H1 (cell line): ENCODE data around the gene LRRC23. TPM values are rescaled to one million over a fixed set of nuclear protein-coding genes. Genes with fewer than 3 reads are reported as not detected.

Experiments used
- CTCF ChIA-PET: fragments of 300-600 bp; sonication (Branson Sonifier 250); formaldehyde crosslinking; loops from one replicate; lab custom pipeline; 2021; ENCODE audit not compliant: partially characterized antibody; lab: Charles Lee
- POLR2A ChIA-PET: fragments of 300-600 bp; sonication (Branson Sonifier 250); formaldehyde crosslinking; loops from one replicate; lab custom pipeline; 2021; ENCODE audit warnings: inconsistent platforms; ENCODE audit not compliant: partially characterized antibody; lab: Charles Lee
- DNase-seq, 2 experiments: peaks; one replicate each; pipeline versions ENCODE4 v3.0.0 to v3.0.0-alpha.2; 2010 to 2022; ENCODE audit warnings: low spot score in 2 of 2, low read depth in 1 of 2, mixed read lengths in 1 of 2
- FAIRE-seq: peaks from 2 replicates; lab custom pipeline; 2011; peaks lifted over from hg19 to GRCh38; lab: Jason Lieb, UNC
- H2AFZ ChIP-seq: 2 replicates; pipeline ENCODE4 v1.8.1; 2012; ENCODE audit warnings: low read length, inconsistent platforms
- H2AK5ac ChIP-seq: 2 replicates; pipeline ENCODE4 v1.6.1; 2013; ENCODE audit warnings: low read depth, low read length
- H2BK120ac ChIP-seq: replicated peaks from 2 replicates; pipeline ENCODE3; 2013; ENCODE audit warnings: low read depth, low read length, inconsistent platforms
- H2BK12ac ChIP-seq: 2 replicates; pipeline ENCODE4 v1.6.1; 2013; ENCODE audit warnings: low read depth, low read length
- H2BK15ac ChIP-seq: 2 replicates; pipeline ENCODE4 v1.6.1; 2013; ENCODE audit warnings: low read length
- H2BK20ac ChIP-seq: 2 replicates; pipeline ENCODE4 v1.6.1; 2013; ENCODE audit warnings: low read length
- H2BK5ac ChIP-seq: 2 replicates; pipeline ENCODE4 v1.6.1; 2013; ENCODE audit warnings: low read depth, low read length
- H3K14ac ChIP-seq: 2 replicates; pipeline ENCODE4 v1.6.1; 2013; ENCODE audit warnings: inconsistent platforms; ENCODE audit not compliant: insufficient read length
- H3K18ac ChIP-seq: 2 replicates; pipeline ENCODE4 v1.6.1; 2013; ENCODE audit warnings: low read length; ENCODE audit errors: extremely low read depth
- H3K23ac ChIP-seq: 2 replicates; pipeline ENCODE4 v1.6.1; 2013; ENCODE audit warnings: inconsistent platforms; ENCODE audit not compliant: insufficient read length
- H3K23me2 ChIP-seq: 2 replicates; pipeline ENCODE4 v1.6.1; 2013; ENCODE audit warnings: low read depth, low read length
- H3K27ac ChIP-seq: 2 replicates; pipeline ENCODE4 v1.6.1; 2011; ENCODE audit warnings: low read depth, low read length, inconsistent platforms
- H3K27me3 ChIP-seq, 4 experiments: replicated peaks in 1 of 4; 1 replicate in 1 of 4; 2 replicates in 3 of 4; pipeline versions ENCODE4 v1.6.1 to v1.8.1; 2011 to 2013; ENCODE audit warnings: low read length in 3 of 4, mild to moderate bottlenecking in 3 of 4, inconsistent platforms in 2 of 4, mixed read lengths in 2 of 4, moderate library complexity in 1 of 4; ENCODE audit not compliant: control insufficient read depth in 3 of 4, insufficient read depth in 3 of 4; ENCODE audit errors: extremely low read depth in 1 of 4
- H3K36me3 ChIP-seq, 4 experiments: 2 replicates each; pipeline versions ENCODE4 v1.6.1 to v1.8.1; 2011 to 2013; ENCODE audit warnings: mild to moderate bottlenecking in 4 of 4, low read length in 3 of 4, moderate library complexity in 2 of 4, control low read depth in 1 of 4, inconsistent platforms in 1 of 4; ENCODE audit not compliant: insufficient read depth in 4 of 4, control insufficient read depth in 2 of 4
- H3K4ac ChIP-seq: replicated peaks from 2 replicates; pipeline ENCODE3; 2013; ENCODE audit warnings: low read length, low read depth, mixed read lengths, inconsistent platforms; ENCODE audit not compliant: insufficient read length
- H3K4me1 ChIP-seq, 4 experiments: replicated peaks in 1 of 4; 1 replicate in 1 of 4; 2 replicates in 3 of 4; pipeline versions ENCODE4 v1.6.1 to v1.8.1; 2011 to 2013; ENCODE audit warnings: low read length in 3 of 4, inconsistent platforms in 2 of 4, mixed read lengths in 1 of 4; ENCODE audit not compliant: insufficient read depth in 4 of 4, control insufficient read depth in 3 of 4
- H3K4me2 ChIP-seq, 2 experiments: 2 replicates each; pipeline versions ENCODE4 v1.6.1 to v1.8.1; 2011 to 2013; ENCODE audit warnings: low read depth in 2 of 2, low read length in 2 of 2, control low read depth in 1 of 2, inconsistent platforms in 1 of 2, mild to moderate bottlenecking in 1 of 2; ENCODE audit not compliant: insufficient read depth in 1 of 2
- H3K4me3 ChIP-seq, 4 experiments: fragments of 200-600, 300-600 bp in 1 of 4; sonication (generic), shearing (Covaris generic), sonication (Bioruptor Twin) in 1 of 4; 2 replicates each; pipeline versions ENCODE4 v1.5.1 to v1.8.1; 2011 to 2016; ENCODE audit warnings: low read length in 4 of 4, low read depth in 3 of 4, control low read depth in 2 of 4, inconsistent platforms in 2 of 4, mild to moderate bottlenecking in 2 of 4, mixed read lengths in 1 of 4, moderate library complexity in 1 of 4; ENCODE audit not compliant: insufficient read depth in 2 of 4; ENCODE audit errors: extremely low read depth in 1 of 4
- H3K56ac ChIP-seq: replicated peaks from 2 replicates; pipeline ENCODE3; 2013; ENCODE audit warnings: low read depth, mild to moderate bottlenecking, mixed read lengths, low read length, inconsistent platforms; ENCODE audit not compliant: insufficient read length
- H3K79me1 ChIP-seq: 2 replicates; pipeline ENCODE4 v1.6.1; 2013; ENCODE audit warnings: low read depth, low read length, control low read depth
- H3K79me2 ChIP-seq, 2 experiments: 2 replicates each; pipeline versions ENCODE4 v1.6.1 to v1.8.1; 2012 to 2013; ENCODE audit warnings: low read length in 2 of 2, mild to moderate bottlenecking in 2 of 2, inconsistent platforms in 1 of 2; ENCODE audit not compliant: insufficient read depth in 2 of 2, control insufficient read depth in 1 of 2
- H3K9ac ChIP-seq, 4 experiments: replicated peaks in 1 of 4; 1 replicate in 1 of 4; 2 replicates in 3 of 4; pipeline versions ENCODE4 v1.6.1 to v1.8.1; 2011 to 2013; ENCODE audit warnings: low read depth in 3 of 4, low read length in 3 of 4, control low read depth in 2 of 4, mild to moderate bottlenecking in 2 of 4, moderate library complexity in 2 of 4, inconsistent platforms in 1 of 4; ENCODE audit errors: extremely low read depth in 1 of 4
- H3K9me3 ChIP-seq, 2 experiments: 2 replicates each; pipeline versions ENCODE4 v1.6.1 to v1.8.1; 2012 to 2013; ENCODE audit warnings: mild to moderate bottlenecking in 2 of 2, moderate library complexity in 2 of 2, control low read depth in 1 of 2, inconsistent platforms in 1 of 2, low read depth in 1 of 2, low read length in 1 of 2, mixed read lengths in 1 of 2; ENCODE audit not compliant: insufficient read depth in 2 of 2
- H4K20me1 ChIP-seq, 2 experiments: replicated peaks in 1 of 2; 2 replicates each; pipeline versions ENCODE3 to v1.8.1; 2011 to 2013; ENCODE audit warnings: inconsistent platforms in 2 of 2, low read length in 2 of 2, mild to moderate bottlenecking in 1 of 2; ENCODE audit not compliant: insufficient read depth in 2 of 2, control insufficient read depth in 1 of 2
- H4K5ac ChIP-seq: 2 replicates; pipeline ENCODE4 v1.6.1; 2013; ENCODE audit warnings: low read length, low read depth, mixed read lengths, inconsistent platforms; ENCODE audit not compliant: insufficient read length
- H4K8ac ChIP-seq: 2 replicates; pipeline ENCODE4 v1.8.0; 2013; ENCODE audit warnings: mild to moderate bottlenecking, moderate library complexity, low read length, inconsistent platforms; ENCODE audit not compliant: insufficient read depth; ENCODE audit errors: extremely low read depth
- H4K91ac ChIP-seq: replicated peaks from 2 replicates; pipeline ENCODE3; 2013; ENCODE audit warnings: low read length, mixed read lengths, inconsistent platforms; ENCODE audit not compliant: insufficient read length
- CHD1 ChIP-seq: IDR thresholded peaks from 2 replicates; pipeline ENCODE4 v1.6.1; 2012; ENCODE audit warnings: low read depth, low read length, improper control_type of control experiment
- FOSL1 ChIP-seq: IDR thresholded peaks from 2 replicates; pipeline ENCODE4 v1.6.1; 2011; ENCODE audit warnings: mild to moderate bottlenecking, low read depth, low read length, moderate library complexity; ENCODE audit not compliant: insufficient read depth
- KDM4A ChIP-seq: IDR thresholded peaks from one replicate; pipeline ENCODE4 v1.7.1; 2012; ENCODE audit warnings: low read depth, mild to moderate bottlenecking, moderate library complexity, low read length, inconsistent platforms; ENCODE audit not compliant: severe bottlenecking
- KDM5A ChIP-seq: fragments of 200-600 bp; IDR thresholded peaks from 2 replicates; pipeline ENCODE4 v1.7.1; 2012; ENCODE audit warnings: mild to moderate bottlenecking, low read length, inconsistent platforms, mixed read lengths
- RAD21 ChIP-seq, 2 experiments: IDR thresholded peaks in 1 of 2; conservative IDR thresholded peaks in 1 of 2; 2 replicates each; pipeline ENCODE4 v1.6.1; 2011; ENCODE audit warnings: low read depth in 2 of 2, low read length in 2 of 2, improper control_type of control experiment in 1 of 2, inconsistent platforms in 1 of 2, mild to moderate bottlenecking in 1 of 2, moderate library complexity in 1 of 2
- SP4 ChIP-seq: IDR thresholded peaks from 2 replicates; pipeline ENCODE4 v1.6.1; 2012; ENCODE audit warnings: low read length, inconsistent platforms
- ZNF274 ChIP-seq: IDR thresholded peaks from 2 replicates; pipeline ENCODE4 v1.7.0; 2012; ENCODE audit warnings: low read length, borderline replicate concordance; ENCODE audit errors: extremely low read depth
- WGBS, 2 experiments: shearing (Covaris generic) in 1 of 2; methylation state at CpG; one replicate each; pipeline versions ENCODE4 v1.1.6 to v1.1.7; 2013 to 2015; ENCODE audit warnings: low lambda C conversion rate in 2 of 2, mixed read lengths in 2 of 2, inconsistent platforms in 1 of 2, low coverage in 1 of 2, missing lambda C conversion rate in 1 of 2; ENCODE audit not compliant: insufficient replicate concordance in 2 of 2, insufficient coverage in 1 of 2, insufficient read length in 1 of 2; ENCODE audit errors: extremely low coverage in 1 of 2, missing lambda C conversion rate in 1 of 2; 5-methylcytosine and 5-hydroxymethylcytosine counted together
- polyA plus RNA-seq, 7 experiments: library from polyadenylated mRNA; depleted of rRNA in 3 of 7; stranded (reverse) in 5 of 7; unstranded in 2 of 7; fragments of >200 nt in 5 of 7; fragments of 200-250 nt in 2 of 7; gene quantifications; 1 replicate in 5 of 7; 2 replicates in 1 of 7; 4 replicates in 1 of 7; pipeline versions ENCODE4 v1.2.1 to v1.2.3, GENCODE V29; 2011 to 2013; ENCODE audit warnings: missing spikeins in 2 of 7, mixed read lengths in 2 of 7
- total RNA-seq: library from RNA; stranded (reverse); fragmentation: NEBNext Ultra II Directional; extraction: Animal tissue kit (Norgen Biotek cat#: 25700); gene quantifications from 2 replicates; pipeline ENCODE4 v1.2.1, GENCODE V29; 2021

LRRC23 gene
- total and polyA plus RNA-seq, 2 of the 8 experiments (the other 6 are each of a cell fraction or from before 2014, with no cell fraction given) = 2.5 to 3.6 TPM

DNA sequence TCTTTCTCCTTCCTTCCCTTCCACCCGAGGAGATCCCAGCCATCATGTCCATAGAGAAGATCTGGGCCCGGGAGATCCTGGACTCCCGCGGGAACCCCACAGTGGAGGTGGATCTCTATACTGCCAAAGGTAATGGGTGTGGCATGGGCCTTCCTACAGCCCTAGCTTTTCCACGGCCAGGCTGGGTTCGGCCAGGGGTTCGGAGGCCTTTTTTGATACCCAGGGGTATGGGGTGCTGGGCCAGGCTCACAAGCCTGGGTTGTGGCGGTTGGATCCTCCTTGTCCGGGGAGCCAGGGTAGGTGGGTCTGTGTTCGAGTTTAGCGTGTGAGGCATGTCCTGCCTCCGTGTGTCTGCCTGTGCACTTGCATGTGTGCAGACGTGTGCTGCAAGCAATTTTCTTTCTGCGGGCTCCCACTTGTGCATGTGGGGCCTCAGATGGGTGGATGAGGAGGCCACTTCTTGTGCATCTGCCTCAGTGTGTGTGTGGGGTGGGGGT, 11.2 kb downstream of the LRRC23 start:
- Histone ChIP-seq H3K27ac (no peak overlapping the region), H3K79me2 (peaks cover 0 to 9% of the 10 kb centered on the region in 2 experiments; a peak in 1 of 4 replicates), H2BK20ac (no peak overlapping the region), H3K27me3 (no peaks in the 10 kb centered on the region), H3K14ac (no peak overlapping the region), H3K4me1 (peaks cover 0 to 18% (median 9%) of the 10 kb centered on the region in 4 experiments; a peak in 6 of 7 replicates), H2BK15ac (peak overlapping the region; percentile 97; the same call in 1 of the 2 replicates), H2BK5ac (no peak overlapping the region), H3K23ac (no peak overlapping the region), H4K91ac (no peak overlapping the region), H3K9me3 (no peaks in the 10 kb centered on the region), H3K4me3 (peak overlapping the region in 3 of 4 experiments; percentile 15 to 86 (median 26); a peak in 4 of 8 replicates), H2AFZ (no peak overlapping the region), H2BK120ac (no peak overlapping the region), H3K4ac (no peak overlapping the region), H3K9ac (no peak overlapping the region), H4K5ac (no peak overlapping the region), H4K20me1 (peaks cover 0 to 2% of the 10 kb centered on the region in 2 experiments), H3K23me2 (peaks cover 11% of the 10 kb centered on the region; the same call in 1 of the 2 replicates), H3K4me2 (peak overlapping the region; percentile 84 to 92; a peak in 3 of 4 replicates), H3K18ac (no peak overlapping the region), H4K8ac (no peak overlapping the region), H3K56ac (no peak overlapping the region), H2BK12ac (peak overlapping the region; percentile 75; the same call in 1 of the 2 replicates), H3K79me1 (peaks cover 4% of the 10 kb centered on the region), H2AK5ac (no peak overlapping the region), H3K36me3 (peaks cover 10 to 46% (median 26%) of the 10 kb centered on the region in 4 experiments; a peak in 7 of 8 replicates)
- no peak for FAIRE-seq
- POLR2A ChIA-PET = interaction anchor here (0.6 to 39.6 kb wide), 6 partner anchors 9 to 46 kb away, joined by 3 to 1027 read pairs (median 128); partner anchors contain the start of genes ATN1, C12orf57, LRRC23 and PTPN6
- CTCF ChIA-PET = interaction anchor here (1.2 to 9.3 kb wide), 6 partner anchors 9 to 46 kb away, joined by 3 to 74 read pairs (median 6); partner anchors contain the start of gene LRRC23
- WGBS, 2 experiments = 80% methylated on average over 8 of the region's 14 CpGs; no CpG with 5 or more reads in 1 of the 2 experiments
- no peak for DNase-seq
- TF ChIP-seq RAD21 (IDR thresholded peaks at IDR 0.05 in 1 of 2, conservative IDR thresholded peaks at IDR 0.05 in 1 of 2; ENCODE audit: low read depth in 2 of 2, low read length in 2 of 2) = no peak
- TF ChIP-seq KDM4A = no peak
- TF ChIP-seq FOSL1 = no peak
- TF ChIP-seq ZNF274 = no peak
- TF ChIP-seq KDM5A = no peak
- TF ChIP-seq SP4 = no peak
- no peak for TF ChIP-seq CHD1
